Measurements from ENCODE around the gene MYCBP2. TPM values are rescaled to one million over a fixed set of nuclear protein-coding genes. Genes with fewer than 3 reads are reported as not detected.

MYCBP2 gene
- total and polyA plus RNA-seq, 2 experiments from 2014 or later: 23.3 to 63.3 TPM

GRCh38 chr13:77067519-77067918 is 259.4 kb downstream of the MYCBP2 start:
- 94% methylated on average over 2 of the region's 2 CpGs for WGBS (ENCODE audit: low lambda C conversion rate, missing lambda C conversion rate)
- no peak for TF ChIP-seq EZH2 (IDR thresholded peaks at IDR 0.05; ENCODE audit: borderline replicate concordance)
- TF ChIP-seq CTCF (IDR thresholded peaks at IDR 0.05; ENCODE audit: poor library complexity): no peak
- no peak for TF ChIP-seq EZH2phosphoT487 (IDR thresholded peaks at IDR 0.05; ENCODE audit: low read depth, severe bottlenecking, unreplicated experiment)
- H3K4me2 ChIP-seq: no peak overlapping the region
- no peaks in the 10 kb centered on the region for H4K20me1 ChIP-seq (ENCODE audit: insufficient read depth, poor library complexity, severe bottlenecking)
- DNase-seq (ENCODE audit: low spot score): no peak
- H3K36me3 ChIP-seq (replicated peaks; ENCODE audit: insufficient read depth, low read depth): no peaks in the 10 kb centered on the region
- H2AFZ ChIP-seq: no peak overlapping the region
- H3K4me3 ChIP-seq: no peak overlapping the region
- H3K9me3 ChIP-seq (ENCODE audit: low read depth): no peaks in the 10 kb centered on the region
- H3K79me2 ChIP-seq: no peaks in the 10 kb centered on the region
- H3K27ac ChIP-seq: no peak overlapping the region
- no peaks in the 10 kb centered on the region for H3K9me2 ChIP-seq (replicated peaks; ENCODE audit: insufficient read depth)
- H3K27me3 ChIP-seq: no peaks in the 10 kb centered on the region
- H3K4me1 ChIP-seq (ENCODE audit: insufficient read depth): no peaks in the 10 kb centered on the region

GRCh38 chr13:77065461-77066147 is 261.3 kb downstream of the MYCBP2 start:
- Histone ChIP-seq H3K9me3 (ENCODE audit: low read depth) (no peaks in the 10 kb centered on the region), H3K36me3 (replicated peaks; ENCODE audit: insufficient read depth, low read depth) (no peaks in the 10 kb centered on the region), H2AFZ (no peak overlapping the region), H3K4me3 (no peak overlapping the region), H3K4me1 (ENCODE audit: insufficient read depth) (no peaks in the 10 kb centered on the region), H3K4me2 (no peak overlapping the region), H3K79me2 (no peaks in the 10 kb centered on the region), H3K27ac (no peak overlapping the region), H3K9me2 (replicated peaks; ENCODE audit: insufficient read depth) (no peaks in the 10 kb centered on the region), H3K27me3 (no peaks in the 10 kb centered on the region), H4K20me1 (ENCODE audit: insufficient read depth, poor library complexity, severe bottlenecking) (no peaks in the 10 kb centered on the region)
- TF ChIP-seq EZH2phosphoT487 (IDR thresholded peaks at IDR 0.05; ENCODE audit: low read depth, severe bottlenecking, unreplicated experiment) (no peak), CTCF (IDR thresholded peaks at IDR 0.05; ENCODE audit: poor library complexity) (no peak), EZH2 (IDR thresholded peaks at IDR 0.05; ENCODE audit: borderline replicate concordance) (no peak)
- WGBS (ENCODE audit: low lambda C conversion rate, missing lambda C conversion rate): 69% methylated on average over 5 of the region's 5 CpGs
- DNase-seq (ENCODE audit: low spot score): no peak

GRCh38 chr13:77062097-77062496 is 264.8 kb downstream of the MYCBP2 start:
- Histone ChIP-seq H3K36me3 (replicated peaks; ENCODE audit: insufficient read depth, low read depth) (no peaks in the 10 kb centered on the region), H3K9me2 (replicated peaks; ENCODE audit: insufficient read depth) (no peaks in the 10 kb centered on the region), H3K4me1 (ENCODE audit: insufficient read depth) (no peaks in the 10 kb centered on the region), H3K27ac (no peak overlapping the region), H3K4me2 (no peak overlapping the region), H3K79me2 (no peaks in the 10 kb centered on the region), H3K4me3 (no peak overlapping the region), H2AFZ (no peak overlapping the region), H4K20me1 (ENCODE audit: insufficient read depth, poor library complexity, severe bottlenecking) (no peaks in the 10 kb centered on the region), H3K27me3 (no peaks in the 10 kb centered on the region), H3K9me3 (ENCODE audit: low read depth) (no peaks in the 10 kb centered on the region)
- TF ChIP-seq EZH2 (IDR thresholded peaks at IDR 0.05; ENCODE audit: borderline replicate concordance): no peak
- WGBS (ENCODE audit: low lambda C conversion rate, missing lambda C conversion rate): 100% methylated on average over 1 of the region's 1 CpG
- DNase-seq (ENCODE audit: low spot score): no peak

GRCh38 chr13:77061362-77061761 is 265.5 kb downstream of the MYCBP2 start:
- H3K4me2 ChIP-seq: no peak overlapping the region
- H3K4me1 ChIP-seq (ENCODE audit: insufficient read depth): no peaks in the 10 kb centered on the region
- no peak for TF ChIP-seq EZH2 (IDR thresholded peaks at IDR 0.05; ENCODE audit: borderline replicate concordance)
- DNase-seq (ENCODE audit: low spot score): no peak
- H3K4me3 ChIP-seq: no peak overlapping the region
- no peak overlapping the region for H2AFZ ChIP-seq
- no peaks in the 10 kb centered on the region for H3K79me2 ChIP-seq
- WGBS (ENCODE audit: low lambda C conversion rate, missing lambda C conversion rate): 90% methylated on average over 2 of the region's 2 CpGs
- H3K27ac ChIP-seq: no peak overlapping the region
- H3K27me3 ChIP-seq: no peaks in the 10 kb centered on the region
- H3K36me3 ChIP-seq (replicated peaks; ENCODE audit: insufficient read depth, low read depth): no peaks in the 10 kb centered on the region
- no peaks in the 10 kb centered on the region for H3K9me3 ChIP-seq (ENCODE audit: low read depth)
- H4K20me1 ChIP-seq (ENCODE audit: insufficient read depth, poor library complexity, severe bottlenecking): no peaks in the 10 kb centered on the region
- no peaks in the 10 kb centered on the region for H3K9me2 ChIP-seq (replicated peaks; ENCODE audit: insufficient read depth)

Data from hepatocyte (in vitro differentiated cells).